HG03139 (cell line): Measurements from ENCODE around the gene SLC10A2.
"Not testable (repeated sequence)": the region's sequence is repeated elsewhere in the genome, so short reads cannot be mapped to it uniquely, and the experiment has no call there.

Experiments
- ATAC-seq: cut with Tn5 transposase; IDR thresholded peaks from one replicate; pipeline ENCODE4 v1.9.1; 2021; ENCODE audit not compliant: unreplicated experiment

SLC10A2 gene

GRCh38 chr13:103066079-103066780 is at the start of gene SLC10A2:
SLC10A2 (minus strand) TSS chr13:103066417; CDS start chr13:103066249, 168 bp downstream.
- ATAC-seq, result no peak

GRCh38 chr13:103107580-103107979 is 41.4 kb upstream of the SLC10A2 start:
- ATAC-seq, result no peak

DNA sequence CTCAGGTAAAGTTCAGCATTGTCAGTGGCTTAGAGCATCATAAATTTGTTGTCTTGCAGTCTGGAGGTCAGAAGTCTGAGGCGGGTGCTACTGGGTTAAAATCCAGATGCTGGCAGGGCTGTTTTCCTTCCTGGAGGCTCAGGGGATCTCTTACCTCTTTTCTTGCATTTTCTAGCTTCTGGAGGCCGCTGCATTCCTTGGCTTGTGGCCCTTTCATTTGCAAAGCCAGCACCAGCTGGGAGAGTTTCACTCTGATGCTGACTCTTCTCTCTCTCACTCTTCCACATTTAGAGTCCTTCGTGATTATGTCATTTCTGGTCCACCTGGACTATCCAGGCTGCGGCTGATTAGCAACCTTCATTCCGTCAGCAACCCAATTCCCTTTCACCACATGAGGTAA is 38.1 kb upstream of the SLC10A2 start:
- ATAC-seq, result no peak

GRCh38 chr13:103103456-103103855 is 37.2 kb upstream of the SLC10A2 start:
- not testable (repeated sequence) for ATAC-seq

- ATAC-seq, result no peak
These were observed 36.3 kb upstream of the SLC10A2 start for GRCh38 chr13:103102482-103102881.

DNA sequence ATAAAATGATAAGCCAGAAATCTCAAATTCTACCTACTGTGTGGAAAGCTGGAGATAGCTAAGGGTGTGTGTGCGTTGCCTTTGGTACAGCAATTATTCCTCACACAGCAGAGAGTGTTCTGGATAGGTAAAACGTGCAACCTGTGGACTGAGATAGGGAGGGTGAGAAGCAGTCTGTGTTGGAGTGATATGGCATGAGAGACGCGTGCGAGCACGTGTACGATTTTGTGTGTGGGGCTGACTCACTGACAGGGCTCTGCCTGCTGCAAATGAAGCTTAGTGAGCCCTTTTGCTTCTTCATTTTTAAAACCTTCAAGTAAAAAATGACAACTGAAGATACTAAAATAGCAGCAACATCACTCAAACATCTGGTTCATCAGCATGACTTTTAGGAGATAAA is 35.7 kb upstream of the SLC10A2 start:
- no peak for ATAC-seq

DNA sequence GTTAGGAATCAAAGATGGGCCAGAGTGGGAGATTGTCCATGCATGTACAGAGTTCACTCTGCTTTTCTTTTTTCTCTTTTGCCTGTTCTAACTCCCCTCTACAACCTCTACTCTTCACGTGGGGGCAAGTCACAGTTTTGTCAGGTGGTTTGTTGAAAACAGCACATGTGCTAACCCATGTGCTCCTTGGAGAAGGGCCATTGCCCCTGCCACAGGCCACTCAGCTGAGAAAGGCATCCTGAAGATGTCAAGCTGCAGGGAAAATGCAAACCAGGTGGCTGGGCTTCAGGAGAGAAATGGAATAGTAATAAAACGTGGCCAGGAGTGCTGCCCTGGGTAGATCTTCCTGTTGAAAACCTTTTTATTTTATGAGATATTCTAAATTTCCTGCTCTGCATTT is 35.3 kb upstream of the SLC10A2 start:
- ATAC-seq, result no peak

DNA sequence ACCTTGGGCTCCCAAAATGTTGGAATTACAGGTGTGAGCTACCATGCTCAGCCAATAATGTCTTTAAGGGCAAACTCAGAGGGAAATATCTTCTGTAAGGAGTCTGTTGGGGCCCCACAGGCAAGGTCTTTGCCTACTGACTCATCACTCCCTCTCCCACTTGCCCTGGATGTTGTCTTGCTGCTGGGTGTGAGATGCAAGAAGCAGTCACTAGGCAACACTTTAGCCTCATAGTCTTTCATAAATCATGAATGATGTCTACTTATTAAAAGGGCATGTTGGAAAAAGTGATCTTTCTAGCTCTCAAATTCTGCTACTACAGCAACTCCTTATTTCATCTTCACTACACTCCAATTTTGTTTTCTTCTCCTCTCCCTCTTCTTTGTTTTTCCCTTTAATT is 34.6 kb upstream of the SLC10A2 start:
- no peak for ATAC-seq

DNA sequence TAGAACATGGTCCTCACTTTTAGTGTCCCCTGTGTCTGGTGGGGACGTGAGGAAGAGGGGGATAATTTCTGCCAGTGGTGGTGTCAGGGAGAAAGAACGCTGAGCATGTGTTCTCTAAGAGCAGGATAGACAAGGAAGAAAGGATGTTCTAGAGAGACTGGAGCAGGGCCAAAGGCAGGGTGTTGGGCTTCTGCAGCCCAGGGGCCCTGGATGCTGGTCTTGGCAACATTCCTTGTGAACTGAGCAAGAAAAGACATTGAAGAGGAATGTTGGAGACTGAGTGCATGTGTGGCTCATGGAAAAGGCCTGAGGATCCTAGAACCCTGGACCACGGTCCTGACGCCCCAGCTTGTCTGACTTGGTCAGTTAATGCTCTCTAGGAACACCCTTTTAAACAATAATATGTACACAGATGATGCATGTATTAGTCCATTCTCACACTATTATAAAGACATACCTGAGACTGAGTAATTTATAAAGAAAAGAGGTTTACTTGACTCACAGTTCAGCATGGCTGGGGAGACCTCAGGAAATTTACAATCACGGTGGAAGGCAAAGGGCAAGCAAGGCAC is 33.6 kb upstream of the SLC10A2 start:
- ATAC-seq, result no peak

- no peak for ATAC-seq
These were observed 32.3 kb upstream of the SLC10A2 start for GRCh38 chr13:103098535-103098934.

GRCh38 chr13:103097366-103097928 is 31.2 kb upstream of the SLC10A2 start:
- ATAC-seq, result no peak

- ATAC-seq, result not testable (repeated sequence)
These were observed 27.4 kb upstream of the SLC10A2 start for GRCh38 chr13:103093649-103094048.

DNA sequence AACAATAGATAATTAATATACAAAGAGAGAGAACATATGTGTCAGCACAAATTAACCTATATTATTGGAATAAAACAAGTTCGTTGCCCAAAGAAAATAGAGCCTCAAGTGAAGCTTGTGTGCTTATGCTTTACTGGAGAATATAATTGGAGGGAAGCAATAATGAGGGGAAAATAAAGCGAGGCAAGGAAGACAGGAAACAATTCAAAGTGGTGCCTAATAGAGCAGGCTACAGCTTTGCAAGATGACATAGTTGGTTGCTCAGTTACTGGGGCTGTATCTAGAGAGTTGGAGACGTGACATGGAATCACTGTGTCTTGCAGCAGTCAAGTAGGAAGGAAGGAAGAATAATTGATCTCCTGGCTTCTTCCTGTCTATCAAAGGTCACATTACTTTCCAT is 21.1 kb upstream of the SLC10A2 start:
- ATAC-seq, result no peak

DNA sequence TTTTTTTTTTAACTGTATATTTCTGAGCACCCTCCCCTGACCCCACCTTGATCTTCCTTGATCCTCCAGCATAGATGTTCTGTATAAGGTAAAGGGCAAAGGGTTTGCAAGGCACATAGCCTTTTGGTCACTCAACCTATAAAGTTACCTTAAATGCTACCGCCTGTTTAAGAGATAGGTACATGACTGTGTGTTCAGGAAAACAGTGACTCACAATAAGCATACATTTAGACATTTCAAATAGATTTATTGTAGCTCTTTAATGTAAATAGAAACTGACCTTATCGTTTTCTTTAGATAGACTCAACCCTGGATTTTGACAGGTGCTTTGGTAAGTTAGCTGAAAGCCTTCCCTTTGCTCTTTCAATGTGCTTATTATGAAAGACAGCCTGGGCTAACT is 15.2 kb upstream of the SLC10A2 start:
- no peak for ATAC-seq

GRCh38 chr13:103078158-103078557 is 11.9 kb upstream of the SLC10A2 start:
- ATAC-seq, result peak; percentile 82

GRCh38 chr13:103068836-103069235 is 2.6 kb upstream of the SLC10A2 start:
- no peak for ATAC-seq

GRCh38 chr13:103067751-103068555 is 1.7 kb upstream of the SLC10A2 start:
- ATAC-seq, result no peak

DNA sequence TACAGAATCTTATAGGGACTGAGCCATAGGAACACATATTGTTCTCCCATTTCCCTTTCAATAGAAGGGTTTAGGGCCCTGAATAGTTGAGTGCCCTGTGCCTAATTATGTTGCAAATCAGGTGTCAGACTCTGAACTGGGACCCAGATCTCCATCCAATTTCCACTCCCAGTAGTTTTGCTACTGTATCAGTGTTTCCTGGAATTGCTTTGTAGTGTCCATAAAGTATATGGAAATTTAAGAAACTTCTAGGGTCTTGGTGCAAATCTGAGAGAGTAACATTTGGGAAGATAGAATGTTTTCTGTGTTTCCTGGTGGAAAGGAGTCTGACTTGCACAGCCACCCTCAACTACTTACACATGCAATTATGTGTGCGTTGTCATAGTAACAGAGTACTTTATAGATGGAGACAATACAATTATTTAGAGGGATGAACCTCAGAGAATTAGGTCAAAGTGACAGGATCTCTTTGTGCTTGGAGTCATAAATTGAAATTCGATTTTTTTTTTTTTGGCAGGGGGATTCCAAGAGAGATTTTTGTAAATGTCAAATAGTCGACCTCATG is 646 bp upstream of the SLC10A2 start:
- ATAC-seq, result no peak

GRCh38 chr13:103063376-103063775 is 2.8 kb downstream of the SLC10A2 start:
- ATAC-seq, result no peak

DNA sequence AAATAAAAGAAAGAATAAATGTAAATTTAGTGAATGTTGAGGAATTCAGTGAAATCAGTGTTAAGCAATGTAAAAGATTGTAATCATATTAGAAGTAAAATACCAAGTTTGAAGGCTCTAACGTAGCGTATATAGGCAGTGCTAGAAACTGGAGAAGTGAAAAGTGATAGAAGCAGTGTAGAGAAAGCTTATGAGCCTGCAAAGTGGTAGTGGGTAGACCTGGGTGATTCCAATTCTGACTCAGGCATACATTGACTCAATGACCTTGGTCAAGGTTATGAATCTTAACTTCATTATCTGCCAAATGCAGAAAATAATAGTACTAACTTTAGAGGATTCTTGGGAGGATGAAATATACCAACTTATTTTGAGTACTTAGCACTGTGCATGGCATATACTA is 4.1 kb downstream of the SLC10A2 start:
- ATAC-seq, result no peak

GRCh38 chr13:103056008-103056407 is 10.2 kb downstream of the SLC10A2 start:
- no peak for ATAC-seq
